GM12875 (cell line): ENCODE data around the gene TFCP2L1.

Experiments
- H3K4me3 ChIP-seq: one replicate; pipeline ENCODE4 v1.5.1; 2011; ENCODE audit warnings: low read depth, low read length, control low read depth
- CTCF ChIP-seq: IDR thresholded peaks from 2 replicates; pipeline ENCODE4 v1.5.1; 2011; ENCODE audit warnings: low read depth, mild to moderate bottlenecking, control low read depth, inconsistent platforms, low read length, moderate library complexity, borderline replicate concordance; ENCODE audit not compliant: insufficient read depth

TFCP2L1 gene

GRCh38 chr2:121242175-121242875 lies 42.7 kb downstream of the TFCP2L1 start:
- TF ChIP-seq CTCF = no peak
- no peak overlapping the region for H3K4me3 ChIP-seq

GRCh38 chr2:121241466-121241865 lies 43.5 kb downstream of the TFCP2L1 start:
- no peak for TF ChIP-seq CTCF
- no peak overlapping the region for H3K4me3 ChIP-seq

GRCh38 chr2:121240436-121240835 lies 44.6 kb downstream of the TFCP2L1 start:
- no peak for TF ChIP-seq CTCF
- no peak overlapping the region for H3K4me3 ChIP-seq

GRCh38 chr2:121239969-121240368 lies 45.0 kb downstream of the TFCP2L1 start:
- no peak for TF ChIP-seq CTCF

GRCh38 chr2:121239471-121239870 lies 45.5 kb downstream of the TFCP2L1 start:
- TF ChIP-seq CTCF = no peak

More at GRCh38 chr2:121239969-121240368, 45.0 kb downstream of the TFCP2L1 start:
- H3K4me3 ChIP-seq = no peak overlapping the region

GRCh38 chr2:121238828-121239227 lies 46.2 kb downstream of the TFCP2L1 start:
- H3K4me3 ChIP-seq = no peak overlapping the region
- no peak for TF ChIP-seq CTCF

More at GRCh38 chr2:121239471-121239870, 45.5 kb downstream of the TFCP2L1 start:
- no peak overlapping the region for H3K4me3 ChIP-seq

- no peak for TF ChIP-seq CTCF
- H3K4me3 ChIP-seq = no peak overlapping the region
These were observed 46.9 kb downstream of the TFCP2L1 start for GRCh38 chr2:121237980-121238665.
